ENCODE measurements around the gene PRKCH. TPM values are rescaled to one million over a fixed set of nuclear protein-coding genes. Genes with fewer than 3 reads are reported as not detected.
A peak's percentile ranks its signal among the peaks of the same experiment; 100 is the strongest.

Gene PRKCH
- total RNA-seq, 1 donor from 2014 or later = 0.30 TPM

GRCh38 chr14:61561104-61561503, 239.7 kb downstream of the PRKCH start:
- no peak for DNase-seq (ENCODE audit: low read depth, low spot score)
- H3K27ac Mint-ChIP-seq (ENCODE audit: unreplicated experiment) = no peak overlapping the region
- H3K27me3 Mint-ChIP-seq (ENCODE audit: low read depth) = no peaks in the 10 kb centered on the region
- no peak for TF ChIP-seq CTCF (conservative IDR thresholded peaks at IDR 0.05)
- no peaks in the 10 kb centered on the region for H3K9me3 Mint-ChIP-seq
- no peaks in the 10 kb centered on the region for H3K36me3 Mint-ChIP-seq (ENCODE audit: low read depth)
- H3K4me1 Mint-ChIP-seq = peaks cover 14% of the 10 kb centered on the region
- no peak overlapping the region for H3K4me3 Mint-ChIP-seq

GRCh38 chr14:61561657-61562276, 240.4 kb downstream of the PRKCH start:
- H3K4me3 Mint-ChIP-seq = no peak overlapping the region
- no peaks in the 10 kb centered on the region for H3K36me3 Mint-ChIP-seq (ENCODE audit: low read depth)
- no peaks in the 10 kb centered on the region for H3K9me3 Mint-ChIP-seq
- peak overlapping the region; percentile 9 for H3K27ac Mint-ChIP-seq (ENCODE audit: unreplicated experiment)
- peaks cover 14% of the 10 kb centered on the region for H3K4me1 Mint-ChIP-seq
- DNase-seq (ENCODE audit: low read depth, low spot score) = no peak
- no peaks in the 10 kb centered on the region for H3K27me3 Mint-ChIP-seq (ENCODE audit: low read depth)
- no peak for TF ChIP-seq CTCF (conservative IDR thresholded peaks at IDR 0.05)

GRCh38 chr14:61562321-61563161, 241.2 kb downstream of the PRKCH start:
- Mint-ChIP-seq H3K27me3 (ENCODE audit: low read depth) (no peaks in the 10 kb centered on the region), H3K4me1 (peaks cover 14% of the 10 kb centered on the region), H3K27ac (ENCODE audit: unreplicated experiment) (no peak overlapping the region), H3K9me3 (no peaks in the 10 kb centered on the region), H3K4me3 (no peak overlapping the region), H3K36me3 (ENCODE audit: low read depth) (no peaks in the 10 kb centered on the region)
- no peak for TF ChIP-seq CTCF (conservative IDR thresholded peaks at IDR 0.05)
- DNase-seq (ENCODE audit: low read depth, low spot score) = no peak

- Mint-ChIP-seq H3K4me3 (no peak overlapping the region), H3K27ac (ENCODE audit: unreplicated experiment) (no peak overlapping the region), H3K4me1 (peaks cover 18% of the 10 kb centered on the region), H3K9me3 (no peaks in the 10 kb centered on the region), H3K36me3 (ENCODE audit: low read depth) (no peaks in the 10 kb centered on the region), H3K27me3 (ENCODE audit: low read depth) (peaks cover 4% of the 10 kb centered on the region)
- DNase-seq (ENCODE audit: low read depth, low spot score) = no peak
- no peak for TF ChIP-seq CTCF (conservative IDR thresholded peaks at IDR 0.05)
These were observed 241.8 kb downstream of the PRKCH start for GRCh38 chr14:61563162-61563511.

GRCh38 chr14:61563880-61564617, 242.7 kb downstream of the PRKCH start:
- peaks cover 22% of the 10 kb centered on the region for H3K4me1 Mint-ChIP-seq
- H3K27ac Mint-ChIP-seq (ENCODE audit: unreplicated experiment) = no peak overlapping the region
- DNase-seq (ENCODE audit: low read depth, low spot score) = no peak
- H3K9me3 Mint-ChIP-seq = no peaks in the 10 kb centered on the region
- H3K36me3 Mint-ChIP-seq (ENCODE audit: low read depth) = no peaks in the 10 kb centered on the region
- H3K4me3 Mint-ChIP-seq = no peak overlapping the region
- peaks cover 11% of the 10 kb centered on the region for H3K27me3 Mint-ChIP-seq (ENCODE audit: low read depth)
- no peak for TF ChIP-seq CTCF (conservative IDR thresholded peaks at IDR 0.05)
